GM23248 (cell line): ENCODE measurements around the gene PPT1. TPM values are rescaled to one million over a fixed set of nuclear protein-coding genes. Genes with fewer than 3 reads are reported as not detected.
A peak's percentile ranks its signal among the peaks of the same experiment; 100 is the strongest.
"Not testable (repeated sequence)": the region's sequence is repeated elsewhere in the genome, so short reads cannot be mapped to it uniquely, and the experiment has no call there.

Source experiments
- DNase-seq: peaks from one replicate; pipeline ENCODE4 v3.0.0-alpha.2; 2015
- H2AFZ ChIP-seq: fragments of 200-600 bp; sonication (generic); 2 replicates; pipeline ENCODE4 v1.6.1; 2016; ENCODE audit warnings: antibody characterized with exemption
- H3F3A ChIP-seq: fragments of 200-600 bp; sonication (generic); 2 replicates; pipeline ENCODE4 v1.6.1; 2016; ENCODE audit warnings: mild to moderate bottlenecking, antibody characterized with exemption, mixed run types; ENCODE audit not compliant: insufficient read depth
- H3K27ac ChIP-seq: fragments of 200-600 bp; sonication (generic); 2 replicates; pipeline ENCODE4 v1.5.1; 2016; ENCODE audit warnings: mild to moderate bottlenecking
- H3K27me3 ChIP-seq: fragments of 200-600 bp; sonication (generic); replicated peaks from 2 replicates; pipeline ENCODE4 v1.6.1; 2016; ENCODE audit warnings: mild to moderate bottlenecking; ENCODE audit not compliant: insufficient read depth
- H3K36me3 ChIP-seq: fragments of 200-600 bp; sonication (generic); 2 replicates; pipeline ENCODE4 v1.6.1; 2016; ENCODE audit warnings: low read depth, mild to moderate bottlenecking
- H3K4me1 ChIP-seq: fragments of 200-600 bp; sonication (generic); 2 replicates; pipeline ENCODE4 v1.6.1; 2016; ENCODE audit warnings: mild to moderate bottlenecking; ENCODE audit not compliant: insufficient read depth
- H3K4me2 ChIP-seq: fragments of 200-600 bp; sonication (generic); one replicate; pipeline ENCODE4 v1.6.1; 2016; ENCODE audit warnings: mild to moderate bottlenecking; ENCODE audit not compliant: unreplicated experiment
- H3K4me3 ChIP-seq: fragments of 200-600 bp; sonication (generic); 2 replicates; pipeline ENCODE4 v1.5.1; 2016; ENCODE audit warnings: mild to moderate bottlenecking
- H3K79me2 ChIP-seq: fragments of 200-600 bp; sonication (generic); 2 replicates; pipeline ENCODE4 v1.6.1; 2016; ENCODE audit warnings: mild to moderate bottlenecking; ENCODE audit not compliant: insufficient read depth
- H3K9ac ChIP-seq: fragments of 200-600 bp; sonication (generic); 2 replicates; pipeline ENCODE4 v1.6.1; 2016; ENCODE audit warnings: mild to moderate bottlenecking
- H3K9me2 ChIP-seq: fragments of 200-600 bp; sonication (generic); 2 replicates; pipeline ENCODE4 v1.6.1; 2016; ENCODE audit warnings: mixed run types, mild to moderate bottlenecking, moderate library complexity; ENCODE audit not compliant: insufficient read depth
- H3K9me3 ChIP-seq: fragments of 200-600 bp; sonication (generic); one replicate; pipeline ENCODE4 v1.6.1; 2017; ENCODE audit warnings: low read depth
- H4K20me1 ChIP-seq: fragments of 200-600 bp; sonication (generic); 2 replicates; pipeline ENCODE4 v1.6.0; 2016; ENCODE audit not compliant: insufficient read depth
- EZH2 ChIP-seq: fragments of 200-600 bp; sonication (generic); IDR thresholded peaks from 2 replicates; pipeline ENCODE4 v1.6.1; 2018; ENCODE audit warnings: antibody characterized with exemption, mild to moderate bottlenecking; ENCODE audit not compliant: insufficient read depth, poor library complexity, severe bottlenecking
- EZH2phosphoT487 ChIP-seq: fragments of 200-600 bp; sonication (generic); IDR thresholded peaks from 2 replicates; pipeline ENCODE4 v1.6.1; 2018; ENCODE audit warnings: antibody characterized with exemption, moderate library complexity, mild to moderate bottlenecking, low read depth; ENCODE audit not compliant: insufficient read depth
- WGBS, 2 experiments: methylation state at CpG; one replicate each; pipeline ENCODE4 v1.1.6; 2015 to 2017; ENCODE audit warnings: low lambda C conversion rate in 2 of 2, low coverage in 1 of 2; ENCODE audit errors: missing lambda C conversion rate in 2 of 2; 5-methylcytosine and 5-hydroxymethylcytosine counted together
- in situ Hi-C: fragments of 300-500 bp; cut with MboI; formaldehyde crosslinking; loops from 2 replicates; pipeline ENCODE4 v1.15.0; 2020
- polyA plus RNA-seq: library from polyadenylated mRNA; unstranded; fragments of >200 nt; fragmentation: Nextera tagmentation; extraction: Ambion mirVana; gene quantifications from 2 replicates; pipeline ENCODE4 v1.2.1, GENCODE V29; 2016
- total RNA-seq: library from RNA; depleted of rRNA; stranded (reverse); fragments of >200 nt; shearing (Covaris generic); gene quantifications from 2 replicates; pipeline ENCODE4 v1.2.3, GENCODE V29; 2014

The PPT1 gene
- total and polyA plus RNA-seq, 2 experiments from 2014 or later: 38.3 to 54.0 TPM

DNA sequence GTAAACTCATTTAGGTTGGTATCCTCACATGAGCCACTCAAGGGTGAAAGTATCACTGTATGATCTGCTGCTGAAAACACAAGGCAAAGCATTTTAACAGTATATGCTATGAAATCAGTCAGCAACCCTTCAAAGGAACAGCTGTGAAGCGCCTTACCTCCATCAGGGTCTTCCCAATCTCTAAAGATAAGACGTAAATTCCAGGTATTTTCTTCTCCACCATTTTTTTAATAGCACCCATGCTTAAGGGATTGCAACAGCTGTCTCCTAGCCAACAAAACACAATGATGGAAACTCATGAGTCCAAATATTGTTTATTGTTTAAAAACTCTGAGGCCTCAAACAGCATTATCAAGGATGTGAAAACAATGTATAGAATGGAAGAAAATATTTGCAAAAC, 4.8 kb downstream of the PPT1 start:
- 98 to 100% methylated on average over 2 of the region's 2 CpGs for WGBS, 2 experiments
- H3K4me2 ChIP-seq: no peak overlapping the region
- TF ChIP-seq EZH2 (no peak), EZH2phosphoT487 (no peak)

DNA sequence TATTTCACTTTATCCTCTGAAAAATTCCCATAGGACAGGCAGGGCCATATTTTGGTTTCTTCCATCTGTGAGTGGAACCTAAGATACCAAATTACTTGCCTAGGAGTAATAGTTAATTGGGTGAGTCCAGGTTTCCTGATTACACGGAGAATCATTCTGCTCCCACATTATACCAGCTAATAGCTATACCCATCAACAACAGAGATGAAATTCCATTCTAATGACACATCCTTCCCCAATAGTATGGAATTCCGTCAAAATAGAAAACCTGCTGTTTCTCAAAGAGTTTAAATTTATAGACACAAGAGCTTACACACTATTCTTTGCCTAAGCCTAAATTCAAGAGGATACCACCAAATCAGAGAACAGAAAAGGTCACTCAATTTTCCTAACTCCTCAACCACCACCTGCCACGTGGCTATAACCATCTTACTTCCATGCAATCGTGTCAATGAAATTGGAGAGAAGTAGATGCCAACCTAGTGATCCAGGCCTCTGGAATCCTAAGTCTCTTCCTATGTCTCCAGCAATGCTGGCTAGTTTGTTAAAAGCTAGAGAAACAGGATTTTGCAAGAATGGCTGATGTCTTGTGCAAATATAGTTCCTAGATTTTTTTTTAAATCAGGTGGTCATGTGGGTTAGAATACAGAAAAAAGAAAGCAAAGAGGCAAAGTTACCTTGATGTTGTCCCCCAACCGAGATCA, 6.2 kb downstream of the PPT1 start:
- TF ChIP-seq EZH2phosphoT487: no peak
- no peak for TF ChIP-seq EZH2
- Histone ChIP-seq H3K36me3 (peaks cover 24% of the 10 kb centered on the region; the same call in 1 of the 2 replicates), H4K20me1 (no peaks in the 10 kb centered on the region), H3F3A (no peaks in the 10 kb centered on the region), H2AFZ (no peak overlapping the region), H3K27ac (no peak overlapping the region), H3K4me3 (no peak overlapping the region), H3K9ac (no peak overlapping the region), H3K9me2 (no peaks in the 10 kb centered on the region), H3K4me2 (no peak overlapping the region), H3K9me3 (no peaks in the 10 kb centered on the region), H3K79me2 (peaks cover 7% of the 10 kb centered on the region; the same call in 1 of the 2 replicates), H3K27me3 (no peaks in the 10 kb centered on the region), H3K4me1 (no peaks in the 10 kb centered on the region)
- WGBS, 2 experiments: 78 to 84% methylated on average over 5 of the region's 5 CpGs
- in situ Hi-C loops: no loop called here
- peak; percentile 7 for DNase-seq

More for the DNA sequence above, 4.8 kb downstream of the PPT1 start:
- H3F3A ChIP-seq: no peaks in the 10 kb centered on the region
- no peak overlapping the region for H3K4me3 ChIP-seq
- no peaks in the 10 kb centered on the region for H3K27me3 ChIP-seq
- in situ Hi-C loops: no loop called here
- no peak overlapping the region for H2AFZ ChIP-seq
- H3K4me1 ChIP-seq: no peaks in the 10 kb centered on the region
- H3K36me3 ChIP-seq: peaks cover 24% of the 10 kb centered on the region; the same call in 1 of the 2 replicates
- H3K79me2 ChIP-seq: peaks cover 14% of the 10 kb centered on the region; the same call in 1 of the 2 replicates
- H3K27ac ChIP-seq: no peak overlapping the region
- no peak overlapping the region for H3K9ac ChIP-seq
- H4K20me1 ChIP-seq: no peaks in the 10 kb centered on the region
- no peaks in the 10 kb centered on the region for H3K9me2 ChIP-seq
- no peak for DNase-seq
- H3K9me3 ChIP-seq: no peaks in the 10 kb centered on the region

DNA sequence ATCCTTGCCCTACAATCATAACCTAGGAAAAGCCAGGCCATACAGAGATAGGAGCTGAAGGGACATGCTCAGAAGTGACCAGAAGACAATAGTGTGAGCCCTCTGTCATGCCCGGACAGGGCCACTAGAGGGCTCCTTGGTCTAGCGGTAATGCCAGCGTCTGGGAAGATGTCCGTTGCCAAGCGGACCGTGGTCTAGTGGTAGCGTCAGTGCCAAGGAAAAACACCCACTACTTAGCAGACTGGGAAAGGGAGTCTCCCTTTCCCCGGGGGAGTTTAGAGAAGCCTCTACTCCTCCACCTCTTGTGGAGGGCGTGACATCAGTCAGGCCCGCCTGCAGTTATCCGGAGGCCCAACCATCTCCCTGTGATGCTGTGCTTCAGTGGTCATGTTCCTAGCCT, 12.3 kb downstream of the PPT1 start:
- H3K4me3 ChIP-seq, H3K9me2 ChIP-seq, H3K4me1 ChIP-seq, H3K27me3 ChIP-seq, H3K36me3 ChIP-seq, H3K79me2 ChIP-seq, H3K4me2 ChIP-seq, H3K9me3 ChIP-seq, H4K20me1 ChIP-seq, H3K27ac ChIP-seq, H3F3A ChIP-seq, H3K9ac ChIP-seq: not testable (repeated sequence)
- in situ Hi-C loops: loop anchor here (10.0 kb wide), 1 partner anchor 250 kb away; no protein-coding TSS in a partner anchor
- 23 to 24% methylated on average over 11 of the region's 11 CpGs for WGBS, 2 experiments
- H2AFZ ChIP-seq: peak overlapping the region; percentile 57
- peak; percentile 74 for DNase-seq

DNA sequence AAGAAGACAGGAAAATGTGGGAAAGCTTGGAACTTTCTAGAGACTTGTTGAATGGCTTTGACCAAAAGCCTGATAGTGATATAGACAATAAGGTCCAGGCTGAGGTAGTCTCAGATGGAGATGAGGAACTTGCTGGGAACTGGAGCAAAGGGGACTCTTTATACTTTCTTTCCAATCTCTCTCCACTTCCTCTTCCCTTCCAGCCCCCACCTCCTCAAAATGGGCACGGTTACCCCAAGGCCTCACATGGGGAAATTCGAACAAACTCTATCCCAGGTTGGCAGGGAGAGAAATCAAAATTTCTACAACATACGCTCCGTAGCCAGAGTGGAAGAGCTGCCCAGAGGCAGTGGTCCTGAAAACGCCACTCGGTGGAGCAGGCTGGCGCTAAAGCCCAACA, 15.2 kb downstream of the PPT1 start:
- Histone ChIP-seq H3K27ac (no peak overlapping the region), H3K36me3 (no peaks in the 10 kb centered on the region), H3K4me2 (no peak overlapping the region), H3K79me2 (no peaks in the 10 kb centered on the region), H3K4me1 (peaks cover 10% of the 10 kb centered on the region), H3K9ac (no peak overlapping the region), H3K9me3 (no peaks in the 10 kb centered on the region), H2AFZ (no peak overlapping the region), H3K4me3 (no peak overlapping the region), H3F3A (peaks cover 14% of the 10 kb centered on the region), H3K9me2 (no peaks in the 10 kb centered on the region), H4K20me1 (no peaks in the 10 kb centered on the region), H3K27me3 (no peaks in the 10 kb centered on the region)
- TF ChIP-seq EZH2 (no peak), EZH2phosphoT487 (no peak)
- 67 to 69% methylated on average over 7 of the region's 7 CpGs for WGBS, 2 experiments
- DNase-seq: no peak
- in situ Hi-C loops: loop anchor here (10.0 kb wide), 1 partner anchor 253 kb away; no protein-coding TSS in a partner anchor
